Endothelial cell of umbilical vein (primary cell): Measurements from ENCODE around the gene NDUFAF8. TPM values are rescaled to one million over a fixed set of nuclear protein-coding genes. Genes with fewer than 3 reads are reported as not detected.

Experiments
- BruUV-seq: library from RNA; stranded (reverse); fragments of 400-500 nt; replicated peaks from 2 replicates; lab custom pipeline; 2021; lab: Mats Ljungman, UMichigan
- CTCF ChIA-PET: fragments of 300-600, 350-600 bp; sonication (Branson Sonifier 250); formaldehyde crosslinking; loops from one replicate; lab custom pipeline; 2021; ENCODE audit warnings: antibody characterized with exemption, inconsistent platforms; lab: Charles Lee
- POLR2A ChIA-PET: fragments of 300-600, 350-600 bp; sonication (Branson Sonifier 250); formaldehyde crosslinking; loops from one replicate; lab custom pipeline; 2021; ENCODE audit warnings: antibody characterized with exemption, inconsistent platforms; lab: Charles Lee
- DNase-seq: peaks from one replicate; pipeline ENCODE4 v3.0.0-alpha.2; 2011; ENCODE audit warnings: low read depth, low spot score
- FAIRE-seq: peaks from 2 replicates; lab custom pipeline; 2011; peaks lifted over from hg19 to GRCh38; lab: Jason Lieb, UNC
- H2AFZ ChIP-seq: 2 replicates; pipeline ENCODE4 v1.6.0; 2012; ENCODE audit warnings: low read depth, low read length, control low read depth, inconsistent platforms
- H3K27ac ChIP-seq: 2 replicates; pipeline ENCODE4 v1.5.1; 2011; ENCODE audit warnings: low read depth, mild to moderate bottlenecking, control low read depth, low read length, moderate library complexity; ENCODE audit not compliant: insufficient read depth
- H3K27me3 ChIP-seq, 2 experiments: 2 replicates each; pipeline versions ENCODE4 v1.6.0 to v1.6.1; 2011; ENCODE audit warnings: low read length in 2 of 2, mixed read lengths in 1 of 2; ENCODE audit not compliant: control insufficient read depth in 2 of 2, insufficient read depth in 2 of 2
- H3K36me3 ChIP-seq, 2 experiments: 2 replicates in 1 of 2; 3 replicates in 1 of 2; pipeline ENCODE4 v1.5.1; 2011; ENCODE audit warnings: low read length in 2 of 2, mild to moderate bottlenecking in 1 of 2, moderate library complexity in 1 of 2; ENCODE audit not compliant: control insufficient read depth in 2 of 2, insufficient read depth in 2 of 2; ENCODE audit errors: extremely low read depth in 1 of 2
- H3K4me1 ChIP-seq: 3 replicates; pipeline ENCODE4 v1.5.1; 2011; ENCODE audit warnings: mild to moderate bottlenecking, low read length; ENCODE audit not compliant: control insufficient read depth, insufficient read depth; ENCODE audit errors: extremely low read depth
- H3K4me2 ChIP-seq: 2 replicates; pipeline ENCODE4 v1.6.1; 2011; ENCODE audit warnings: low read length, control low read depth, mixed read lengths; ENCODE audit not compliant: insufficient read depth
- H3K4me3 ChIP-seq, 3 experiments: fragments of 200-600 bp in 1 of 3; sonication (generic), shearing (Covaris generic) in 1 of 3; replicated peaks in 1 of 3; 2 replicates each; pipeline ENCODE4 v1.5.1; 2011 to 2016; ENCODE audit warnings: control low read depth in 3 of 3, low read length in 3 of 3, mild to moderate bottlenecking in 2 of 3, inconsistent platforms in 1 of 3, low read depth in 1 of 3, moderate library complexity in 1 of 3; ENCODE audit not compliant: insufficient read depth in 1 of 3
- H3K79me2 ChIP-seq: 2 replicates; pipeline ENCODE4 v1.6.0; 2012; ENCODE audit warnings: low read length, inconsistent platforms; ENCODE audit not compliant: control insufficient read depth, insufficient read depth
- H3K9ac ChIP-seq: replicated peaks from 2 replicates; pipeline ENCODE3; 2011; ENCODE audit warnings: low read length, control low read depth; ENCODE audit not compliant: insufficient read depth; ENCODE audit errors: extremely low read depth
- H3K9me1 ChIP-seq: replicated peaks from 3 replicates; pipeline ENCODE4 v1.6.0; 2011; ENCODE audit warnings: mild to moderate bottlenecking, low read length; ENCODE audit not compliant: control insufficient read depth, insufficient read depth; ENCODE audit errors: extremely low read depth
- H3K9me3 ChIP-seq: replicated peaks from 2 replicates; pipeline ENCODE4 v1.5.1; 2012; ENCODE audit warnings: low read length, inconsistent platforms; ENCODE audit not compliant: control insufficient read depth, insufficient read depth
- H4K20me1 ChIP-seq: replicated peaks from 2 replicates; pipeline ENCODE3; 2011; ENCODE audit warnings: mild to moderate bottlenecking, low read length; ENCODE audit not compliant: control insufficient read depth, insufficient read depth; ENCODE audit errors: extremely low read depth
- GATA2 ChIP-seq: IDR thresholded peaks from 2 replicates; pipeline ENCODE4 v1.7.0; 2011; ENCODE audit warnings: low read depth, mild to moderate bottlenecking, moderate library complexity, mixed read lengths, low read length; ENCODE audit not compliant: insufficient read length, insufficient read depth
- dilution Hi-C: fragments of 300-500 bp; cut with MboI; formaldehyde crosslinking; loops from one replicate; pipeline ENCODE4 v1.15.0; 2019; ENCODE audit warnings: low sequenced_read_pairs; ENCODE audit not compliant: extremely low pct_ligation_motif_present
- intact Hi-C: fragments of 100-400 bp; cut with micrococcal nuclease; formaldehyde crosslinking; loops from one replicate; pipeline ENCODE4 v1.10.0; 2022
- polyA plus RNA-seq, 4 experiments: library from polyadenylated mRNA; depleted of rRNA in 3 of 4; stranded (reverse) in 3 of 4; unstranded in 1 of 4; fragments of >200 nt; gene quantifications; 2 replicates each; pipeline versions ENCODE4 v1.2.1 to v1.2.3, GENCODE V29; 2011 to 2012; ENCODE audit warnings: missing spikeins in 1 of 4
- total RNA-seq: library from RNA; stranded (reverse); gene quantifications from 2 replicates; pipeline ENCODE4 v1.2.3, GENCODE V29; 2021
- TF ChIP-seq, protein P1 (sequence below), 2 donors: IDR thresholded peaks; 1 replicate in 1 of 2; 2 replicates in 1 of 2; pipeline ENCODE4 v1.5.1; 2011; ENCODE audit warnings: low read length in 2 of 2, mild to moderate bottlenecking in 2 of 2, moderate library complexity in 2 of 2, control low read depth in 1 of 2, inconsistent platforms in 1 of 2, low read depth in 1 of 2; ENCODE audit not compliant: insufficient read depth in 1 of 2; ENCODE audit errors: extremely low read depth in 1 of 2

The NDUFAF8 gene
- total and polyA plus RNA-seq, 2 donors (not counting 3 experiments of a cell fraction or from before 2014, with no cell fraction given): 61.5 to 83.9 TPM

DNA sequence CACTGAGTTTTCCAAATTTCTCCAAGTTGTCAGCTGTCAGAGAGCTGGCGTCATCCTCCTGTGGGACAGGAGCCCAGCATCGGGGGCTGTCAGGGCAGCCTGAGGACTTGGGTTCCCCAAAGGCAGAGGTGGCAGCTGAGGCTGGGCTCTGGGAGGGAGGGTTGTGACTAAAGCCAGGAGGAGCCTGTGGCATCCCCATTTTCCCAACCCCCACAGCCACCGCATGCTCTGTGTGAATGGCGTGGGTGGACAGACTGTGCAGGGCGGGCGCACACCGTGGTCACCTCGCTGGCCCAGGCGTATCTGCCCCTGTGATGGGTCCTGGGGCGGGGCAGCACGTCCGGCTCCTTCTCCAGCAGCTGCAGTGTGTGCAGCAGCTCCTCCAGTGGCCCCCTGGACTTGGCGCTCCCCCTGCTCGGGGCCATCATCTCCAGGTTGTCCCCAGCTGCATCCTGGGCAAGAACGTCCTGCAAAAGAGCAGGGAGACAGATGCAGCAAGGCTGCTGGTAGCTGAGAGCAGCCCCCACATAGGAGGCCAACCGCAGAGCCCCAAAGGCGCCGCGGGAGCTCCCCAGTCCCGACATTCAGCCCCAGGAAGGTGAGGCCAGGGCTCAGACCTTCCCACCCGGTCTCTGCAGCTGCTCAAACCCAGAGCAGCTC, 41.2 kb upstream of the NDUFAF8 start:
- ChIA-PET POLR2A (no interaction called here), CTCF (interaction anchor here (1.3 to 1.8 kb wide), 3 partner anchors 9 to 55 kb away, joined by 3 to 7 read pairs (median 4); no protein-coding TSS in a partner anchor)
- DNase-seq: no peak

More for the DNA sequence above, 41.2 kb upstream of the NDUFAF8 start:
- no peaks in the 10 kb centered on the region for H3K9me1 ChIP-seq
- H3K4me3 ChIP-seq: no peak overlapping the region
- H2AFZ ChIP-seq: no peak overlapping the region
- H3K9me3 ChIP-seq: no peaks in the 10 kb centered on the region
- no peaks in the 10 kb centered on the region for H4K20me1 ChIP-seq
- no peak overlapping the region for H3K9ac ChIP-seq
- TF ChIP-seq, protein P1, sequence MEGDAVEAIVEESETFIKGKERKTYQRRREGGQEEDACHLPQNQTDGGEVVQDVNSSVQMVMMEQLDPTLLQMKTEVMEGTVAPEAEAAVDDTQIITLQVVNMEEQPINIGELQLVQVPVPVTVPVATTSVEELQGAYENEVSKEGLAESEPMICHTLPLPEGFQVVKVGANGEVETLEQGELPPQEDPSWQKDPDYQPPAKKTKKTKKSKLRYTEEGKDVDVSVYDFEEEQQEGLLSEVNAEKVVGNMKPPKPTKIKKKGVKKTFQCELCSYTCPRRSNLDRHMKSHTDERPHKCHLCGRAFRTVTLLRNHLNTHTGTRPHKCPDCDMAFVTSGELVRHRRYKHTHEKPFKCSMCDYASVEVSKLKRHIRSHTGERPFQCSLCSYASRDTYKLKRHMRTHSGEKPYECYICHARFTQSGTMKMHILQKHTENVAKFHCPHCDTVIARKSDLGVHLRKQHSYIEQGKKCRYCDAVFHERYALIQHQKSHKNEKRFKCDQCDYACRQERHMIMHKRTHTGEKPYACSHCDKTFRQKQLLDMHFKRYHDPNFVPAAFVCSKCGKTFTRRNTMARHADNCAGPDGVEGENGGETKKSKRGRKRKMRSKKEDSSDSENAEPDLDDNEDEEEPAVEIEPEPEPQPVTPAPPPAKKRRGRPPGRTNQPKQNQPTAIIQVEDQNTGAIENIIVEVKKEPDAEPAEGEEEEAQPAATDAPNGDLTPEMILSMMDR (IDR thresholded peaks at IDR 0.05; ENCODE audit: extremely low read depth in 1 of 2, insufficient read depth in 1 of 2, low read depth in 1 of 2, low read length in 2 of 2): no peak
- no peak for TF ChIP-seq GATA2
- no peaks in the 10 kb centered on the region for H3K4me1 ChIP-seq
- no peaks in the 10 kb centered on the region for H3K27me3 ChIP-seq
- BruUV-seq: no TSS peak
- no peak for FAIRE-seq
- H3K79me2 ChIP-seq: no peaks in the 10 kb centered on the region
- intact Hi-C loops (no loop called here), dilution Hi-C loops (no loop called here)
- H3K4me2 ChIP-seq: no peak overlapping the region
- no peak overlapping the region for H3K27ac ChIP-seq
- H3K36me3 ChIP-seq: peaks cover 0 to 3% of the 10 kb centered on the region in 2 experiments
